ENCODE measurements around the gene DLL1. TPM values are rescaled to one million over a fixed set of nuclear protein-coding genes. Genes with fewer than 3 reads are reported as not detected.

DLL1 gene
- polyA plus RNA-seq, 1 experiment: 0.06 TPM

DNA sequence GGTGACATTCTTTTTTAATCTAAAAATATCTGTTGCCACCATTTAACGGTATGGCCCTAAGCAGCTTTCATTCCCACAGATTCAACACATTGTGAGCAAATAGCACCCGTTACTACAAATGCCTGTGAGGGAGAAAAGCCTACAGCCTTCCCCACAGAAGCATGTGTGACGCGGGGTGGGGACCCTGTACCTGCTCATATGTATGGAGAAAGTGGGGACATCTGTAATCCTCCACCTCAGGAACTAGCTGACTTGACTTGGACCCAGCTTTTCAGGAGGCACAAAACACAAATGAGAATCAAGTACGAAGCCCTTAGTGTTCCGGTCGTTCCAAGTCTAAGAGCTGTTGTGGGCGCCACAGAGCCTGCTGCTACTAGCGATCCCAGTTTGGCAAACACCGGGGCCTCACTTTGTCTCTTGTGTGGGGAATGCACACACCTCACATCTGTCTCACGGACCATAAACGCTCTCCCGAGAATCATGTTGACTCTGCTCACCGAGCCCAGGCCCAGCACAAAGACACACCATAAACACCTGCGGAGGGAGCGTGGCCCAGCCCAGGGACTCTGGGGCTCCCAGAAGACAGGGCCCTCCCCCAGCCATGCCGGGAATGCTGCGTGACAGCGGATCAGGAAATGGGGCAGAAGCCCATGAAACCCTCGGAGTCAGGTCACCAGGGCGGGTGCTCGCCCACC lies 21.6 kb downstream of the DLL1 start:
- Histone ChIP-seq H3K4me3 (ENCODE audit: low read depth, low read length) (no peak overlapping the region), H3K27ac (ENCODE audit: low read depth, low read length) (no peak overlapping the region), H3K27me3 (ENCODE audit: control insufficient read depth, insufficient read depth, low read length) (peaks cover 9% of the 10 kb centered on the region), H3K9me3 (ENCODE audit: control insufficient read depth, insufficient read depth, low read length) (no peaks in the 10 kb centered on the region; the same call in 1 of the 2 replicates)
- no peak for DNase-seq (ENCODE audit: low read depth, low spot score)
- ChIA-PET CTCF (no interaction called here), POLR2A (no interaction called here)
- TF ChIP-seq, protein P1, sequence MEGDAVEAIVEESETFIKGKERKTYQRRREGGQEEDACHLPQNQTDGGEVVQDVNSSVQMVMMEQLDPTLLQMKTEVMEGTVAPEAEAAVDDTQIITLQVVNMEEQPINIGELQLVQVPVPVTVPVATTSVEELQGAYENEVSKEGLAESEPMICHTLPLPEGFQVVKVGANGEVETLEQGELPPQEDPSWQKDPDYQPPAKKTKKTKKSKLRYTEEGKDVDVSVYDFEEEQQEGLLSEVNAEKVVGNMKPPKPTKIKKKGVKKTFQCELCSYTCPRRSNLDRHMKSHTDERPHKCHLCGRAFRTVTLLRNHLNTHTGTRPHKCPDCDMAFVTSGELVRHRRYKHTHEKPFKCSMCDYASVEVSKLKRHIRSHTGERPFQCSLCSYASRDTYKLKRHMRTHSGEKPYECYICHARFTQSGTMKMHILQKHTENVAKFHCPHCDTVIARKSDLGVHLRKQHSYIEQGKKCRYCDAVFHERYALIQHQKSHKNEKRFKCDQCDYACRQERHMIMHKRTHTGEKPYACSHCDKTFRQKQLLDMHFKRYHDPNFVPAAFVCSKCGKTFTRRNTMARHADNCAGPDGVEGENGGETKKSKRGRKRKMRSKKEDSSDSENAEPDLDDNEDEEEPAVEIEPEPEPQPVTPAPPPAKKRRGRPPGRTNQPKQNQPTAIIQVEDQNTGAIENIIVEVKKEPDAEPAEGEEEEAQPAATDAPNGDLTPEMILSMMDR (IDR thresholded peaks at IDR 0.05; ENCODE audit: low read depth, low read length): no peak

DNA sequence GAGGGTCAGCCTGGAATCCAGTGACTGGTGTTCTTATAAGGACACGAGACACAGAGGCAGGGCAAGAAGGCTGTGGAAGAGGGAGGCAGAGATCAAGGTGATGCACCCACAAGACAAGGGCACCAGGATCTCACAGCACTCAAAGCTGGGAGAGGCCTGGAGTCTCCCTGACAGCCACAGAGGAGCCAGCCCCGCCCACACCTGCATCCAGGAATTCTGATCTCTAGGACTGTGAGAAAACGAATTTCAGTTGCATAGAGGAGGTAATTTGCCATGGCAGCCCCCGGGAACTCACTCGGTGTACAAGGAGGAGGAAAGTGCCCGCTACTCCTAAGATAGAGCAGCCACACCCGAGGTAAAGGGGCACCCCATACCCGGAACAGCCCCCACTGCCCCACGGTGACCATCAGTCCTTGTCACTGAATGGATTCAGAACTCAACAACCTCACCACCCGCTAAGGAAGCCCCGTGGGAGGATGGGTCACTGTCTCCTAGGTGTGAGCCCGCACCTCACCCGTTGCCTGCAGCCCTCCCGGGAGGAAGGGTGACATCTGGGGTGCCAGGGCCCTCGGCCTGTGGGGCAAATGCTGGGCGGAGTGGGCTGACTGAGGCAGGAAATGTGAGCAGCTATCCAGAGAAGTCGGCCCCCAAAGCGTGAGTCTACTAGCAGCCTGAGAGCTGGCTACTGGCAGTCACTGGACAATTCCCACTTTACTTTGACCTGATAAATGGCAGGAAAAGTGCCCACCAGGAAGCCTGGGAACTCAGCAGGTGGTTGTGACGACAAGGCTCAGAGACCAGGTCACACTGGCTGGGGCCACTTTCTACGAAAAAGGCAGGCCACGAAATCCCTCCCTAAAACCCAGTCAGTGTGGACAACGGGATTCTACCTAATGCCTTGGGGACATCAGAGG lies 22.4 kb downstream of the DLL1 start:
- CTCF ChIA-PET: no interaction called here
- TF ChIP-seq, protein P1 (IDR thresholded peaks at IDR 0.05; ENCODE audit: low read depth, low read length): no peak
- no peak for DNase-seq (ENCODE audit: low read depth, low spot score)
- H3K9me3 ChIP-seq (ENCODE audit: control insufficient read depth, insufficient read depth, low read length): no peaks in the 10 kb centered on the region; the same call in 1 of the 2 replicates
- no peak overlapping the region for H3K4me3 ChIP-seq (ENCODE audit: low read depth, low read length)
- H3K27ac ChIP-seq (ENCODE audit: low read depth, low read length): no peak overlapping the region
- POLR2A ChIA-PET: no interaction called here
- peaks cover 7% of the 10 kb centered on the region for H3K27me3 ChIP-seq (ENCODE audit: control insufficient read depth, insufficient read depth, low read length)

DNA sequence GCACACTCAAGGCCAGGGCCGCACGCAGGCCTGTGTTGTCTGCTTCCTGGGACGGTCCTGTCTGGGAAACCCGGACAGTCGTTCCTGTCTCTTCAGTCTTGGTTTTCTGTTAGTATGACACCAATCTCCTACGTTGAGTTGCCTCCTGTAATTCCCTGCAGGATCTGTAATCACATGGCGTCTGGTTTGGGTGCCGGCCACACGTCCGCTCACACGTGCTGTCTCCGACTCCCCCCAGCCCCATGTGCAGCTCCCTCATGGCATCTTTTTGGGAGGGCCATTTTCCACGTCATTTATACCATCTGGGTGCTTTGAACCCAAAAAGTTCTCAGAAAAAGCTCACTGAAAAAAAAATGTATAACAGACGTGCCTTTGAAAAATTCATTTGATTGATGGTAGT lies 23.2 kb downstream of the DLL1 start:
- ChIA-PET POLR2A (no interaction called here), CTCF (no interaction called here)
- Histone ChIP-seq H3K27me3 (ENCODE audit: control insufficient read depth, insufficient read depth, low read length) (peaks cover 6% of the 10 kb centered on the region), H3K4me3 (ENCODE audit: low read depth, low read length) (no peak overlapping the region), H3K9me3 (ENCODE audit: control insufficient read depth, insufficient read depth, low read length) (no peaks in the 10 kb centered on the region; the same call in 1 of the 2 replicates), H3K27ac (ENCODE audit: low read depth, low read length) (no peak overlapping the region)
- TF ChIP-seq, protein P1 (IDR thresholded peaks at IDR 0.05; ENCODE audit: low read depth, low read length): no peak
- no peak for DNase-seq (ENCODE audit: low read depth, low spot score)

DNA sequence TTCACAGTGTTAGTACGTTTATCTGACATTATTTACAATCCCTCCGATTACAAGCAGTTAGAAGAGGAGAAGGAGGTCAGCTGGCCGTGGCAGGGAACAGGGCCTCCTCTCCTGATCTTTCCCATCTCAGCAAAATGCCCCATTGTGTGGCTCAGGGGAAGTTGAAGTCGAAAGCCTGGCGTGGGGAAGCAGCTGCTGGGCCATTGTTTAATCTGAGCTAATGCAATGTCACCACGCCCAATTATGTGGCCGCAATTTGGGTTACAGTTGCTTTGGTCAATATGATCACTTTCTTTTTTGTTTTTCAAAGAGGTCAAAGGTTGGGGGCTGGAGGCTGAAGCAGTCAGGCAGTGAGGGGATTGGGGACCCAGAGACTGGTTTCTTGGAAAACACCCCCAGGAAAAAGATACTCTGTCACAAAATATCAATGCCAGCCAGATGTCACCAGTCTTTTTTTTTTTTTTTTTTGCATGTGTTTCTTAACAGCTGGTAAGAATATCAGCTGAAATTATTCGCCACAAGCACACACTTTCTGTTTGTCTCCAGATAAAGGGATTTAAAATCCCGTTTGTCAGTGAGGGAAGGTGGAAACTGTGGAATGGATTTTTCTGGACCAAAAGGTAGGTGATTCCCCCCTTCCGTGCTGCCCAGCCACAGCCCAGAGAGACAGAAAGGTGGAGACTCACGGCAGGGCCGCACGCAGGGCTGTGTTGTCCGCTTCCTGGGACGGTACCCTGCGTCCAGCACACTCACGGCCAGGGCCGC lies 24.6 kb downstream of the DLL1 start:
- Histone ChIP-seq H3K27me3 (ENCODE audit: control insufficient read depth, insufficient read depth, low read length) (peaks cover 6% of the 10 kb centered on the region), H3K27ac (ENCODE audit: low read depth, low read length) (no peak overlapping the region), H3K9me3 (ENCODE audit: control insufficient read depth, insufficient read depth, low read length) (no peaks in the 10 kb centered on the region; the same call in 1 of the 2 replicates), H3K4me3 (ENCODE audit: low read depth, low read length) (no peak overlapping the region)
- DNase-seq (ENCODE audit: low read depth, low spot score): no peak
- ChIA-PET CTCF (interaction anchor here (0.6 to 1.5 kb wide), 2 partner anchors 117 to 434 kb away, joined by 3 to 6 read pairs; no protein-coding TSS in a partner anchor), POLR2A (no interaction called here)
- TF ChIP-seq, protein P1 (IDR thresholded peaks at IDR 0.05; ENCODE audit: low read depth, low read length): no peak
